Measurements from ENCODE around the gene CCDC7. TPM values are rescaled to one million over a fixed set of nuclear protein-coding genes. Genes with fewer than 3 reads are reported as not detected.
"Not testable (repeated sequence)": the region's sequence is repeated elsewhere in the genome, so short reads cannot be mapped to it uniquely, and the experiment has no call there.

The CCDC7 gene
- total and polyA plus RNA-seq, 2 experiments from 2014 or later, result 2.0 to 10.0 TPM

- no peak for DNase-seq (ENCODE audit: low spot score)
- Histone ChIP-seq H4K20me1 (ENCODE audit: insufficient read depth, poor library complexity, severe bottlenecking) (no peaks in the 10 kb centered on the region), H3K4me2 (no peak overlapping the region), H3K79me2 (peaks cover 15% of the 10 kb centered on the region), H3K36me3 (replicated peaks; ENCODE audit: insufficient read depth, low read depth) (peaks cover 6% of the 10 kb centered on the region), H3K27ac (no peak overlapping the region), H3K4me3 (no peak overlapping the region), H3K9me3 (ENCODE audit: low read depth) (no peaks in the 10 kb centered on the region), H3K27me3 (no peaks in the 10 kb centered on the region), H3K4me1 (ENCODE audit: insufficient read depth) (no peaks in the 10 kb centered on the region), H3K9me2 (replicated peaks; ENCODE audit: insufficient read depth) (no peaks in the 10 kb centered on the region), H2AFZ (no peak overlapping the region)
- WGBS (ENCODE audit: low lambda C conversion rate, missing lambda C conversion rate), result over 99% methylated on average over 11 of the region's 11 CpGs
- TF ChIP-seq CTCF (IDR thresholded peaks at IDR 0.05; ENCODE audit: poor library complexity) (no peak), EZH2 (IDR thresholded peaks at IDR 0.05; ENCODE audit: borderline replicate concordance) (no peak), EZH2phosphoT487 (IDR thresholded peaks at IDR 0.05; ENCODE audit: low read depth, severe bottlenecking, unreplicated experiment) (no peak)
Measured at GRCh38 chr10:32911285-32912016, 465.5 kb downstream of the CCDC7 start.

- H3K36me3 ChIP-seq (replicated peaks; ENCODE audit: insufficient read depth, low read depth); H3K4me2 ChIP-seq; H3K27ac ChIP-seq; H3K4me3 ChIP-seq; H3K9me2 ChIP-seq (replicated peaks; ENCODE audit: insufficient read depth); H4K20me1 ChIP-seq (ENCODE audit: insufficient read depth, poor library complexity, severe bottlenecking); H3K4me1 ChIP-seq (ENCODE audit: insufficient read depth); H3K9me3 ChIP-seq (ENCODE audit: low read depth); H2AFZ ChIP-seq; H3K27me3 ChIP-seq; DNase-seq (ENCODE audit: low spot score): not testable (repeated sequence)
- peaks cover 15% of the 10 kb centered on the region for H3K79me2 ChIP-seq
- WGBS (ENCODE audit: low lambda C conversion rate, missing lambda C conversion rate), result 95% methylated on average over 5 of the region's 5 CpGs
Measured at GRCh38 chr10:32917817-32918216, 471.9 kb downstream of the CCDC7 start.

- DNase-seq (ENCODE audit: low spot score), result no peak
- no peak overlapping the region for H3K27ac ChIP-seq
- no peaks in the 10 kb centered on the region for H3K9me2 ChIP-seq (replicated peaks; ENCODE audit: insufficient read depth)
- no peaks in the 10 kb centered on the region for H4K20me1 ChIP-seq (ENCODE audit: insufficient read depth, poor library complexity, severe bottlenecking)
- peaks cover 30% of the 10 kb centered on the region for H3K79me2 ChIP-seq
- no peak for TF ChIP-seq CTCF (IDR thresholded peaks at IDR 0.05; ENCODE audit: poor library complexity)
- no peak for TF ChIP-seq EZH2 (IDR thresholded peaks at IDR 0.05; ENCODE audit: borderline replicate concordance)
- TF ChIP-seq EZH2phosphoT487 (IDR thresholded peaks at IDR 0.05; ENCODE audit: low read depth, severe bottlenecking, unreplicated experiment), result no peak
- no peaks in the 10 kb centered on the region for H3K27me3 ChIP-seq
- no peak overlapping the region for H3K4me2 ChIP-seq
- no peaks in the 10 kb centered on the region for H3K4me1 ChIP-seq (ENCODE audit: insufficient read depth)
- no peaks in the 10 kb centered on the region for H3K9me3 ChIP-seq (ENCODE audit: low read depth)
- no peak overlapping the region for H2AFZ ChIP-seq
- 84% methylated on average over 2 of the region's 2 CpGs for WGBS (ENCODE audit: low lambda C conversion rate, missing lambda C conversion rate)
- no peak overlapping the region for H3K4me3 ChIP-seq
- peaks cover 9% of the 10 kb centered on the region for H3K36me3 ChIP-seq (replicated peaks; ENCODE audit: insufficient read depth, low read depth)
Measured at GRCh38 chr10:32922170-32922569, 476.2 kb downstream of the CCDC7 start.

- no peaks in the 10 kb centered on the region for H3K9me2 ChIP-seq (replicated peaks; ENCODE audit: insufficient read depth)
- H2AFZ ChIP-seq, result no peak overlapping the region
- no peaks in the 10 kb centered on the region for H3K9me3 ChIP-seq (ENCODE audit: low read depth)
- H3K79me2 ChIP-seq, result peaks cover 28% of the 10 kb centered on the region
- no peak for TF ChIP-seq EZH2 (IDR thresholded peaks at IDR 0.05; ENCODE audit: borderline replicate concordance)
- no peak for TF ChIP-seq EZH2phosphoT487 (IDR thresholded peaks at IDR 0.05; ENCODE audit: low read depth, severe bottlenecking, unreplicated experiment)
- TF ChIP-seq CTCF (IDR thresholded peaks at IDR 0.05; ENCODE audit: poor library complexity), result no peak
- no peaks in the 10 kb centered on the region for H3K27me3 ChIP-seq
- peaks cover 6% of the 10 kb centered on the region for H3K36me3 ChIP-seq (replicated peaks; ENCODE audit: insufficient read depth, low read depth)
- H3K27ac ChIP-seq, result no peak overlapping the region
- H3K4me3 ChIP-seq, result no peak overlapping the region
- H3K4me1 ChIP-seq (ENCODE audit: insufficient read depth), result no peaks in the 10 kb centered on the region
- DNase-seq (ENCODE audit: low spot score), result no peak
- 73% methylated on average over 2 of the region's 2 CpGs for WGBS (ENCODE audit: low lambda C conversion rate, missing lambda C conversion rate)
- H3K4me2 ChIP-seq, result no peak overlapping the region
- no peaks in the 10 kb centered on the region for H4K20me1 ChIP-seq (ENCODE audit: insufficient read depth, poor library complexity, severe bottlenecking)
Measured at GRCh38 chr10:32923134-32923533, 477.2 kb downstream of the CCDC7 start.
